ENCODE results near the gene PDCD7. TPM values are rescaled to one million over a fixed set of nuclear protein-coding genes. Genes with fewer than 3 reads are reported as not detected.

The PDCD7 gene
- total RNA-seq, 1 experiment from 2014 or later, result 23.5 TPM

GRCh38 chr15:65072617-65073016, 61.0 kb downstream of the PDCD7 start (continued):
- no peak for TF ChIP-seq ELF4 (CRISPR knock-in tag; IDR thresholded peaks at IDR 0.05; ENCODE audit: low read depth)
- no peak for TF ChIP-seq ZNF121 (CRISPR knock-in tag; IDR thresholded peaks at IDR 0.05)

- ATAC-seq, result no peak
- DNase-seq (ENCODE audit: low spot score), result no peak
- H3K27me3 Mint-ChIP-seq (ENCODE audit: low read depth), result peaks cover 17% of the 10 kb centered on the region
- peaks cover 4% of the 10 kb centered on the region; the same call in 1 of the 2 replicates for H3K36me3 Mint-ChIP-seq
- peaks cover 11% of the 10 kb centered on the region for H3K9me3 Mint-ChIP-seq
- H3K27ac Mint-ChIP-seq, result no peak overlapping the region
- TF ChIP-seq MYBL2 (CRISPR knock-in tag; IDR thresholded peaks at IDR 0.05) (no peak), KAT7 (CRISPR knock-in tag; IDR thresholded peaks at IDR 0.05; ENCODE audit: borderline replicate concordance) (no peak), STAT6 (CRISPR knock-in tag; conservative IDR thresholded peaks at IDR 0.05; ENCODE audit: low read depth) (no peak), RORB (CRISPR knock-in tag; IDR thresholded peaks at IDR 0.05) (no peak), MXD4 (CRISPR knock-in tag; IDR thresholded peaks at IDR 0.05; ENCODE audit: borderline replicate concordance) (no peak), ZBTB43 (CRISPR knock-in tag; IDR thresholded peaks at IDR 0.05) (no peak), GRHL2 (CRISPR knock-in tag; IDR thresholded peaks at IDR 0.05; ENCODE audit: insufficient replicate concordance, severe bottlenecking) (no peak), ETV6 (CRISPR knock-in tag; IDR thresholded peaks at IDR 0.05) (no peak), SMAD4 (CRISPR knock-in tag; IDR thresholded peaks at IDR 0.05) (no peak), TEAD4 (CRISPR knock-in tag; IDR thresholded peaks at IDR 0.05) (no peak), ATF1 (CRISPR knock-in tag; IDR thresholded peaks at IDR 0.05) (no peak), E2F4 (CRISPR knock-in tag; IDR thresholded peaks at IDR 0.05; ENCODE audit: borderline replicate concordance, low read depth) (no peak), ZNF138 (CRISPR knock-in tag; conservative IDR thresholded peaks at IDR 0.05) (no peak), CREM (CRISPR knock-in tag; IDR thresholded peaks at IDR 0.05) (no peak), JAZF1 (CRISPR knock-in tag; IDR thresholded peaks at IDR 0.05) (no peak), ZNF396 (CRISPR knock-in tag; IDR thresholded peaks at IDR 0.05; ENCODE audit: borderline replicate concordance) (no peak), ZNF532 (CRISPR knock-in tag; IDR thresholded peaks at IDR 0.05; ENCODE audit: borderline replicate concordance) (no peak), RELA (CRISPR knock-in tag; IDR thresholded peaks at IDR 0.05; ENCODE audit: borderline replicate concordance) (no peak)
- no peak overlapping the region for H3K4me3 Mint-ChIP-seq
- ChIA-PET CTCF (no interaction called here), POLR2A (no interaction called here)
- H3K4me1 Mint-ChIP-seq, result peaks cover 22% of the 10 kb centered on the region
Measured at GRCh38 chr15:65072027-65072426, 61.6 kb downstream of the PDCD7 start.
